GM18502 (cell line): Measurements from ENCODE around the gene ARHGEF12.

Experiments
- ATAC-seq: cut with Tn5 transposase; IDR thresholded peaks from one replicate; pipeline ENCODE4 v1.9.1; 2021; ENCODE audit warnings: mild to moderate bottlenecking; ENCODE audit not compliant: unreplicated experiment, poor library complexity

ARHGEF12 gene

GRCh38 chr11:120526241-120526640 lies 190.0 kb downstream of the ARHGEF12 start:
- ATAC-seq, result no peak

- no peak for ATAC-seq
These were observed 191.0 kb downstream of the ARHGEF12 start for GRCh38 chr11:120527111-120527761.

GRCh38 chr11:120528749-120529148 lies 192.5 kb downstream of the ARHGEF12 start:
- no peak for ATAC-seq

GRCh38 chr11:120529214-120529613 lies 193.0 kb downstream of the ARHGEF12 start:
- ATAC-seq, result no peak

GRCh38 chr11:120529911-120530310 lies 193.7 kb downstream of the ARHGEF12 start:
- no peak for ATAC-seq

GRCh38 chr11:120532082-120532831 lies 196.0 kb downstream of the ARHGEF12 start:
- no peak for ATAC-seq

- ATAC-seq, result no peak
These were observed 196.6 kb downstream of the ARHGEF12 start for GRCh38 chr11:120532832-120533196.

- no peak for ATAC-seq
These were observed 200.0 kb downstream of the ARHGEF12 start for GRCh38 chr11:120536091-120536796.

GRCh38 chr11:120536797-120537169 lies 200.6 kb downstream of the ARHGEF12 start:
- ATAC-seq, result no peak

- ATAC-seq, result no peak
These were observed 201.8 kb downstream of the ARHGEF12 start for GRCh38 chr11:120537996-120538395.

GRCh38 chr11:120538707-120539106 lies 202.5 kb downstream of the ARHGEF12 start:
- no peak for ATAC-seq
